SW480 (cell line): Measurements from ENCODE around the gene LARP4.
A peak's percentile ranks its signal among the peaks of the same experiment; 100 is the strongest.
"Not testable (repeated sequence)": the region's sequence is repeated elsewhere in the genome, so short reads cannot be mapped to it uniquely, and the experiment has no call there.

ENCODE experiments used
- DNase-seq: peaks from one replicate; pipeline ENCODE4 v3.0.0-alpha.2; 2016; ENCODE audit warnings: low spot score

The LARP4 gene

DNA sequence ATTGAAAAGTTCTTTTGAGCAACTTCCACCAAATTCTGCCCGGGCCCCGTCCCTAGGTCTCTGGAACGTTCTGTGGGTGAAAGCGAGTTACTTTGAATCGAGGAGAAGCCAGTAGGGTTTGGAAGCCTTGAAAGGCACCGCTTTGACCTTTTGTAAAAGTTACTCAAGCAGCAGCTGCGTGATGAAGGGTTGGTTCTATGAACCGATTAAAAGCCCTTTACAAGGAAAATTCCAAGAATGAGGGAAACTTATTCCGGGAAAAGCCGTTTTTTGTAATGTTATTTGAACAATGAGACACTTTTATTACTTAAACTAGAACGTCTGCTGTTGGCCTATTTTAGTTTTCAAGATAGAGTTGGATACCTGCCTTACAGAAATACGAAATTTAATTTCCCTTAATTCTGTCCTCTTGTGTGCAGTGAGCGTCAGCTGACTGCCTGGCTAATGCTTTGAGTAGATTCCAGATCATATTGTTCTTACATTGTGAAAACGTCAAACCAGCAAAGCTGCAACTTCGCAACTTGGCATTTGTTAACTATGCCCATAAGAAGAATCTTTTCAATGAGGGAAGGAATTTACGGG, 906 bp downstream of the LARP4 start:
- peak; percentile 43 for DNase-seq

DNA sequence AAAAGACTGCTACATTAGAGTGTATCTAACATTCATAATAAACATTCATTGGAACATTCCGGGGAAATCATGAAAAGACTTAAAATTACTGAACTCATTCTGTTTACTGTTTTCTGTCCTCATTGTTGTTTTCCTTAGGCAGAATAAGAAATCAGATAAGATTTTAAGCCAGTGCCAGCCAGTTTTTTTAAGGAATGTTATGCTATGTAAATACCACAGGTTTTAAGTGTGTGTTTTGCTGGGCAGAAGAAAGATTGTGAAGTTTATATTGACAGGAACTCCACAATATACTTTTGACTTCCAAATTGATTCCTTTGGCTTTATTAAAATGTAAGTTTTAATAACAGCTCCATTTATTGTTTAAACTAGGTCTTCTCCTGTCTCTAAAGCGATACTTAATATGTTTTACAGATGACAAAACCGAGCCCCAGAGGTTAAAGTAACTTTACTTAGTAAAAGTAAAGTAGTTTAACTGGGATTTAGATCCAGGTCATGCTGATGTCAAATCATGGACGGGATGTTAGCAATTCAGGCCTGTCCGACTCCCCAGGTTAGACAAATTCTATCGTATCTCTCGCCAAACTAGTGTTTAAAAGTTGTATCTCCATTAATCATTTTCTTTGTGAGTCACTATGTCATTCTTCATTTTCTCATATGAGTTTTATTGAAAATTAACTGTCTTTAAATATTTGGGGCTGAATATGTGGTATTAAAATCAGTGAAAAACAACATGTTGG, 1.7 kb downstream of the LARP4 start:
- no peak for DNase-seq

DNA sequence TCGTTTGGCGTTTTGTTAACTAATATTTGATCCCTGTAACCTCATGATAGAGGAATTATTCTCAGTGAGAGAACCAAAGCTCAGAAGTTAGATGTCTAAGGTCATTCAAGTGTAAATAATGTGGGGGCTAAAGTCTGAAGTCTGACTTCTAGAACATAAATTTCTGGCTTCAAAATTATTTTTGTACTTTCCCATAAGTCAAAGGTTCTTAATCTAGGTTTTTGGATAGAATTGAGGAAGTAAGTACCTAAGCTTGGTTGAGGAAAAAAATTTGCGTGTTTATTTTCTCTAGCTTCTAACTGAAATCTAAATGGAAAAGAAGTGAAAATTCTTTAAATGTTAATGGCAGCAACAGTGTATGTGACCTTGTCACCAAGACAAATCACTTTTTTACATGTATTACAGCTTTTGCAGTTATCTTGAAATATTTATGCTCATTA, 2.3 kb downstream of the LARP4 start:
- DNase-seq: no peak

DNA sequence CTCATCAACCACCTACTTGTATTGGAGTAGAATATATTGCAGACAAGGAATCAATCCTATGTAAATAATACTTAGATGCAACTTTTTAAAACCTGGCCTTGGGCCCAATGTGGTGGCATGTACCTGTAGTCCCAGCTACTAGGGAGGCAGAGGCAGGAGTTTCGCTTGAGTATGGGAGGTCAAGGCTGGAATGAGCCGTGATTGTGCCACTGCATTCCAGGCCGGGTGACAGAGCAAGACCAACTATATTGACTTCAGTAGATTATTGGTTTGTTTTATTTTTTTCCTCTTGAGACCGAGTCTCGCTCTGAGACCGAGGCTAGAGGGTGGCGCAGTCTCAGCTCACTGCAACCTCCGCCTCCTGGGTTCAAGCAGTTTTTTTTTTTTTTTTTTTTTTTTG, 3.6 kb downstream of the LARP4 start:
- DNase-seq: no peak

DNA sequence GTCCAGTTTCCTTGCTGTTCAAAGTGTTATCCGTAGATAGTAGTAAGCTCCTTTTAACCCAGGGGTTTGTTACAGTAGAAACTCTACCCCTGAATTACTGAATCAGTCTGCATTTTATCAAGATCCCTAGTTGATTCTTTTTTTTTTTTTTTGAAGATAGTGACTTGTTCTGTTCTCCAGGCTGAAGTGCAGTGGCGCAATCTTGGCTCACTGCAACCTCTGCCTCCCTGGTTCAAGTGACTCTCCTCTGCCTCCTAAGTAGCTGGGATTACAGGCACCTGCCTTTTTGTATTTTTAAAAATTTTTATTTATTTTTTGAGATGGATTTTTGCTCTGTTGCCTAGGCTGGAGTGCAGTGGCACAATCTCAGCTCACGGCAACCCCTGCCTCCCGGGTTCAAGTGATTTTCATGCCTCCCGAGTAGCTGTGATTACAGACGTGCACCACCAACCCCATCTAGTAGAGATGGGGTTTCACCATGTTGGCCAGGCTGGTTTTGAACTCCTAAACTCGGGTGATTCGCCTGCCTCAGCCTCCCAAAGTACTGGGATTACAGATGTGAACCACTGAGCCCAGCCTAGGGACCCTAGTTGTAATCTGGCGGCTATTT, 10.5 kb downstream of the LARP4 start:
- DNase-seq: no peak

DNA sequence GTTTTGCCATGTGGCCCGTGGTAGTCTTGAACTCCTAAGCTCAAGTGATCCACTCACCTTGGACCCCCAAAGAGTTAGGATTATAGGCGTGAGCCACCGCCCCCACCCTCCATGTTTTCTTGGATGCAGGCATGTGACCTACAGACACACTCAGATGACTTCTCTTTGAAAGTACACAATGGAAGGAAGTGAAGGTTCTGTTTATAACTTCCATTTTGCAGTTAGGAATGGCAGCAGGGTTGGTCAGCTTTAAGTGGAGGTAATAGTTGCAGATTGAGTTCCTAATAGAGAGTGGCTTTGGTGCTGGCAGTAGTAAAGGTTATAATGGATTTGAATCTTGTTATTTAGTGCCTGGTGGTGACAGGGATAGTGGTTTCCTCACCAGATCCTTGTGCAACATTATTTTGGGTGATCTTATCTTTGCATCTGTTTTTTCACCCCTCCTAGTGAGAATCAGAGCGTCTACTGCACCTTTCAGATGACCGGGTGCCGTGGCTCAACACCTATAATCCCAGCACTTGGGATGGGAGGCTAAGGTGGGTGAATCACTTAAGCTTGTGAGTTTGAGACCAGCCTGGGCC, 15.3 kb downstream of the LARP4 start:
- no peak for DNase-seq

DNA sequence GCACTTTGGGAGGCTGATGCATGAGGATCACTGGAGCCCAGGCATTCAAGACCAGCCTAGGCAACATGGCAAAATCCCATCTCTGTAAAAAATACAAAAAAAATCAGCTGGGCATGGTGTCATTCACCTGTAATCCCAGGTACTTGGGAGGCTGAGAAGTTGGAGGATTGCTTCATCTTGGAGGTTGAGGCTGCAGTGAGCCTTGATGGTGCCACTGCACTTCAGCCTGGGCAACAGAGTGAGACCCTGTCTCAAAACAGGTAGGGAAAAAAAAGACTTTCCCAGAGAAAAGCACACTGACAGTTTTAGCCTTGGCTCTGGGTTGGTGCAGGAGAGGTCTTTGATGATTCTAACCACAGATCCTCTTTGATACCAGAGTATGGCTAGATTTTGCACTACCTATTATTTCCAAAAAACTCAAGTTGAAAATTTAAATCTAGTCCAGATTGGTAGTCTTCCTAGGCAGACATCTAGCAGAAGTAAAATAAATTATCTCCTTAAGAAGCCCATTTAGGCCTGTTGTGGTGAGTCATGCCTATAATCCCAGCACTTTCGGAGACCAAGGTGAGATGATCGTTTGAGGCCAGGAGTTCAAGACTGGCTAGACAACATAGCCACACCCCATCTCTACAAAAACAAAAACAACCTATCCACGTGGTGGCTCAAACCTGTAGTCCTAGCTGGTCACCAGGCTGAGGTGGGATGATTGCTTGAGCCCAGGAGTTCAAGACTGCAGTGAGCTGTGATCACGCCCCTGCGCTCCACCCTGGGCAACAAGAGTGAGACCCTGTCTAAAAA, 18.6 kb downstream of the LARP4 start:
- no peak for DNase-seq

DNA sequence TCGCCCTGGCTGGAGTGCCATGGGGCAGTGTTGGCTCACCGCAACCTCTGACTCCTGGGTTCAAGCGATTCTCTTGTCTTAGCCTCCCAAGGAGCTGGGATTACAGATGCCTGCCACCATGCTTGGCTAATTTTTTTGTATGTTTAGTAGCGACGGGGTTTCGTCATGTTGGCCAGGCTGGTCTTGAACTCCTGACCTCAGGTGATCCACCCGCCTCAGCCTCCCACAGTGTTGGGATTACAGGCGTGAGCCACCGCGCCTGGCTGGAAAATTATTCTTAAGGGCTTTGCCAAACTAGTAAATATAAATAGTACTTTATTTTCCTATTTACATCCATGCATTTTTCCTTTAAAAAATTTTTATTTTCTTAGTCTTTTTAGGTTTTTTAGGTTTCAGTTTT, 22.2 kb downstream of the LARP4 start:
- not testable (repeated sequence) for DNase-seq

DNA sequence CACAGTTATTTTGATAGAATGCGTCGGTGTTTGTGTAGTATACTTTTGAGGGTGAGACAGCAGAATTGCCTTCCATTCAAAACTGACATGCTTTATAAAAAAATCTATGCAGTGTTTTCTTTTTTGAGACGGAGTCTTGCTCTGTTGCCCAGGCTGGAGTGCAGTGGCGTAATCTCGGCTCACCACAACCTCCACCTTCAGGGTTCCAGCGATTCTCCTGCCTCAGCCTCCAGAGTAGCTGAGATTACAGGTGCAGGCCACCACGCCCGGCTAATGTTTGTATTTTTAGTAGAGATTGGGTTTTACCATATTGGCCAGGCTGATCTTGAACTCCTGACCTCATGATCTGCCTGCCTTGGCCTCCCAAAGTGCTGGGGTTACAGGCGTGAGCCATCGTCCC, 22.7 kb downstream of the LARP4 start:
- not testable (repeated sequence) for DNase-seq

DNA sequence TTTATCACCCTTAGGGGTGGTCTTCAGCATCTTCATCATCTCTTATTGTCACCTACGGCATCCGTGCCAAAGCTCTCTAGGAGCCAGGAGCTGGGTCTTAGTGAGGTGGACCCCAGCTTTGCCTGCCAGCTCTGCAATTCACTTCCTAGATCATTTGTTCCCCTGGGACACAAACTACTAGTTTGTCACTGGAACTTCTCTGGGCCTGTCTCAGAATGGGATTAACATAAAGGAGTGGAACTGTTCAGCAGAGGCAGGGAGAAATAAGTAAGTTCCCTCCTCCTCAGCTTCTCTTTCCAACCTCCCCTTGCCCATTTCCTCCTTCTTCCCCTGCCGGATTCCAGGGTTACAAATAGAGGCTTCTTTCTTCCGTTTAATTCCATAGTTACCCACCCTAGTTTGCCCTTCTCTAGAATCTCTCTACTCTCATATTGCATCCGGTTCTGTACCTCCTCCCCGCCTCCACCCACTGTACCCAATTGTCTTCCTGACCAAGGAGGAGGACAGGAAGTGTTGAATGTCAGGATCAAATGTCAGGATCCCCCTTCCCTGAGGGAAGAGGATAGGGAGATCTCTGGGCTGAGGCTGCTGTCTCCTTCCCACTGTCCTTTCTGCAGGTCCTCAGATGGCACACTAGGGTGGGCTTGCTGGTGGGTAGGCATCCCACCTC, 25.0 kb downstream of the LARP4 start:
- DNase-seq: peak; percentile 13

DNA sequence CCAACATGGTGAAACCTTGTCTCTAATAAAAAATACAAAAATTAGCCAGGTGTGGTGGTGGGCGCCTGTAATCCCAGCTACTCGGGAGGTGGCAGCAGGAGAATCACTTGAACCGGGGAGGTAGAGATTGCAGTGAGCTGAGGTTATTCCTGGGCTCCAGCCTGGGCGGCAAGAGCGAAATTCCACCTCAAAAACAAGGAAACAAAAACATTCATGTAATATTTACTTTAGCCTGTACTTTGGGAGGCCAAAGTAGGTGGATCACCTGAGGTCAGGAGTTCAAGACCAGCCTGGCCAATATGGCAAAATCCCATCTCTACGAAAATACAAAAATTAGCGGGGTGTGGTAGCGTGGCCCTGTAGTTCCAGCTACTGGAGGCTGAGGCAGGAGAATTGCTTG, 31.0 kb downstream of the LARP4 start:
- DNase-seq: not testable (repeated sequence)

DNA sequence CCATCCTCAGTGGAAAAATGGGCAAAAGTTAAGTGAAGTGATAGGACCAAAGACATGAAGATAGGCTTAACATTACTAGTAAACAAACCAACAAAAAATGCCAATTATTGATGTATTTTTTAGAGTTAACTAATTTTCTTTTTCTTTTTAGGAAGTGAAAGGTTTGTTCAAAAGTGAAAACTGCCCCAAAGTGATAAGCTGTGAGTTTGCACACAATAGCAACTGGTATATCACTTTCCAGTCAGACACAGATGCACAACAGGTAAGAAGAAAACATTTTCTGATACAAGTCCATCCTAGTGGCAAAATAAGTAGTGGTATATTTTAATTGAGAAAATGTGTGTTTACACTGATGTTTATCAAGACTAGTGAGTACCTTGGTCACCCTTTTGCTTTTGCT, 39.6 kb downstream of the LARP4 start:
- DNase-seq: no peak

DNA sequence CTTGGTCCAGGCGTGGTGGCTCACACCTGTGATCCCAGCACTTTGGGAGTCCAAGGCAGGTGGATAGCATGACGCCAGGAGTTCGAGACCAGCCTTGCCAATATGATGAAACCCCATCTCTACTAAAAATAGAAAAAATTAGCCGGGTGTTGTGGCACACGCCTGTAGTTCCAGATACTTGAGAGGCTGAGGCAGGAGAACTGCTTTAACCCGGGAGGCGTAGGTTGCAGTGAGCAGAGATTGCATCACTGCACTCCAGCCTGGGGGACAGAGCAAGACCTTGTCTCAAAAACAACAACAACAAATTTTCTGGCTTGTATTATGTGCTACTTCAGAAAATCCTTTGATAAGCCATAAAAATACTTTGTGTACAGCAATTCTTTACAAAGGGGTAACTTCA, 41.1 kb downstream of the LARP4 start:
- DNase-seq: no peak

DNA sequence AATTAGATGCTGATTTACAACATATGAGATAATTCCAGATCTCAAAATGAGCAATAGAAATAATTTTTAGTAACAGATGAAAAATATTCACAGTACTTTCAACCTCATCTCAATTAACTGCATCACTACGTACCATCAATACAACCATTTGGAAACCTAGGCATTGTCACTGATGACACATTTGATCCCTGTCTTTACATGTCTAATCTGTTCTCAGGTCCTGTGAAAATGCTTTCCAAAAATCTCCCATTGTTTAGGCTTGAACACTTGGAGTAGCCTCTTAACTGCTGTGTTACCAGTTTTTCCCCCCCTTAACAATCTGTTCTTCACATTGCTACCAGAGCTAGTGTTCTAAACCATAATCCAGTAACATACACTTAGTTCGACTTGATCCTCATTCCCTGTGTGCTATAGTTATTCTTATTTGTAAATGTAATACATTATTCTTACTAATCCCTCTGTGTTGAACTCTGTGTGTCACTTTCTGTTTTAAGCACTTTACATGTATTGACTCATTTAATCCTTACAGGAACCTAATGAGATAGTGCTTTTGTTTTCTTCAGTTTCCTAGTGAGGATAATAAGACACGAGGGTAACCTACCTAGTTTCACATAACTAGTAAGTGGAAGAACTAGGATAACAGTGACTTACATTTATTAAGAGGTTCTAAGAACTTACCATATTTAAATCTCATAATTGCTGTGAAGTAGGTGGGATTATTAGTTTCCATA, 41.7 kb downstream of the LARP4 start:
- no peak for DNase-seq

DNA sequence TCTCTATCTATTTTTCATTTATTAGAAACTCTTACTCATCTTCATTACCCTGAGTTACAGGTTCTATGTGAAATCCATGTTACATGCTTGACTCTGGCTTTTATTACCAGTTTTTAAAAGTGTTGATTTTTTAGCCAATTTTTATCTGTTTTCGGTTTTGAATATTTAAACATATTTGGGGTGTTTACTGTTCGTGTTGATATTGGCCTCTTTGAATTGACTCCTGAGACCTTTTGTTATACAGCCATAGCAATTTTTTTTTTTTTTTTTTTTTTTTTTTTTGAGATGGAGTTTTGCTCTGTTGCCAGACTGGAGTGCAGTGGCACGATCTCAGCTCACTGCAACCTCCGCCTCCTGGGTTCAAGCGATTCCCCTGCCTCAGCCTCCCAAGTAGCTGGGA, 49.0 kb downstream of the LARP4 start:
- DNase-seq: not testable (repeated sequence)

DNA sequence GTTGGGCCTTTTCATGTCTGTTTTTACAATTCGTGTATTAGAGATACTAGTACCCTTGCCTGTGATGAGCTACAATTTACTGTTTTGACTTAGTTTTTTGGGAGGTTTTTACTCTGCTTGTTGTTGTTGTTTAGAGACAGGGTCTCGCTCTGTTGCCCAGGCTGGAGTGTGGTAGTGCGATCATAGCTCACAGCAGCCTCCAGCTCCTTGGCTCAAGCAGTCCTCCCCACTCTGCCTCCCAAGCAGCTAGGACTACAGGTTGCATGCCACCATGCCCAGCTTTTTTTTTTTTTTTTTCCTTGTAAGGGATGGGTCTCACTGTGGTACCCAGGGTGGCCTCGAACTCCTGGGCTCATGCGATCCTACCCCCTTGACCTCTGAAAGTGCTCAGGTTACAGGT, 52.1 kb downstream of the LARP4 start:
- no peak for DNase-seq

DNA sequence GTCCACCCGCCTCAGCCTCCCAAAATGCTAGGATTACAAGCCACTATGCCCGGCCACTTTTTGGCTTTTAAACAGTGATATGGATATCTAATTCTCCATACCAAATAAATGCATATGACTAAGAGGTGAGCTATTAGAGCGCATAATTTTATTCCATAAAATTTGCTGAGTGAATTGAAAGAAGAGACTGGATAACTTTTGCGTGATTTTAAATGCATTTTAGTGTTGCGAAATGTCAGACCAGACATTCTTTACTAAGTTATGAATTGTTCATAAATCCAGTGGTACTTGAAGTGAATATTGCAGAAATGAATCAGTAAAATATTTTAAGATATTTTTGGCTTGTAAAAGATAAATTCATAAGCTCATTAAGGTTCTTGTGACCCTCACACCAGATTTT, 53.2 kb downstream of the LARP4 start:
- no peak for DNase-seq

DNA sequence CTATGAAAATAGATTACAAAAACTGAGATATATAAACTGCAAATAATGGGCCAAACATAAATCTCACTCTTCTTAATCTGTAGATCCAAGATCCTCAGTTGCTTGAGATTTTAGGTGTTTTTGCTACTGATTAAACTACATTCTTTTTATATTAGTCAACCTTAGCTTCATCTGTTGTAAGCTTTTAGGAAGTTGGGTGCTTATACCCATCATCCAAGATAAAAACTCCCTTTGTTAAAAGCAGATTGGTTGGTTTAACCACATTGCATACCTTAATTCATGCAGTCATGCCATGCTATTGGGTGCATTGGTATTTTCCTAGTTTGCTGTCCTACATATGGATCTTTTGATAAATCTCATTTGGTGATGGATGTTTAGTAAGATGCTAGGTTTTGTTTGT, 57.9 kb downstream of the LARP4 start:
- DNase-seq: peak; percentile 18

DNA sequence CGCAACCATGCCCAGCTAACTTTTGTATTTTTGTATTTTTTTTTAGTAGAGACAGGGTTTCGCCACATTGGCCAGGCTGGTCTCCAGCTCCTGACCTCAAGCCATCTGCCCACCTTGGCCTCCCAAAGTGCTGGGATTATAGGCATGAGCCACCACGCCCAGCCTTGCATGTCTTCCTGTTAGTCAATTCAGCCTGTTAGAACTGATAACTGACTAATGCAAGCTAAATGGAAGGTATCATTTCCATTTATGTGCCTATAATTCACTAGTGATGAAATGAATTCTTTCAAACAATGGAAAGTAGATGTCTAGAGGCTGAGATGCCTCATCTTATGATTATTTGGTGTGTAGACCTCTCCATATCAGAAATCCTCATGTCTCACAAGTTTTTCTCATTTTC, 66.8 kb downstream of the LARP4 start:
- DNase-seq: no peak

DNA sequence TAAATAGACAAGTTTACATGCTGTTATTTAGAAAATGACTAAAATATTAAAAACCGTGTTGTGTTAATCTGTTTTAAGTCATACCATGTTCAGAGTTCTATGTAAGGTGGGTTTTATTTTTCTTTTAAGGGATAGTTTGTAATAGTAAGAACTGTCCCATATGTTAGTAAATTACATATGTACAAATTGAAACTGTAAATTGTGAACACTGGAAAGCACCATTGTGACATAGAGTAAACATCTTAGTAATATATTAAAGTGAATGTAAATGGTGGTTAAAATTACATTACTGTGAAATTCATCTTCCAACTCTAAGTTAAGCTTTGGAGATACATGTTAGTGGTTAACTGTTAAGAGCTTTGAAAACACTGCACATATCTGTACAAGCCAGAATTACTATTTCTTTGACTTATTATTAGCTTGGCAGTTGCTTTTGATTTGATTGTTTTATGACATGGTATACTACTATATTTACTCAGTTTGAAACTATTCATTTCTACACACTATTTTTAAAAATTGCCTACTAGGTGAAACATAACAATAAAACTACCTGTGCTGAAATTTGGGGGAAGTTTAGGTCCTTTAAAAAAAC, 76.7 kb downstream of the LARP4 start:
- DNase-seq: no peak

DNA sequence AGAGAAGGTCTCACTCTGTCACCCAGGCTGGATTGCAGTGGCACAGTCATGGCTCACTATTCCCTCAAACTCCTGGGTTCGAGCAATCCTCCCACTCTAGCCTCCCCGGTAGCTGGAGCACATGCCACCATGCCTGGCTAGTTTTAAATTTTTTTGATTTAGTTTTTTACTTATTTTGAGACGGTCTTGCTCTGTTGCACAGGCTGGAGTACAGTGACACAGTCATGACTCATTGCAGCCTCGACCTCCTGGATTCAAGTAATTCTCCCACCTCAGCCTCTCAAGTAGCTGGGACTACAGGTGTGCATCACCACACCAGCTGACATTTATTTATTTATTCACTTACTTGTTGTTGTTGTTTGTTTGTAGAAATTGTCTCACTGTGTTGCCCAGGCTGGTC, 81.9 kb downstream of the LARP4 start:
- DNase-seq: no peak
